NCI-H1694 (cell line): ENCODE data around the gene APOBEC3F.
A peak's percentile ranks its signal among the peaks of the same experiment; 100 is the strongest.
"Not testable (repeated sequence)": the region's sequence is repeated elsewhere in the genome, so short reads cannot be mapped to it uniquely, and the experiment has no call there.

Experiments used
- DNase-seq: peaks from one replicate; lab custom pipeline; 2025; lab: John Stamatoyannopoulos, UW

APOBEC3F gene

DNA sequence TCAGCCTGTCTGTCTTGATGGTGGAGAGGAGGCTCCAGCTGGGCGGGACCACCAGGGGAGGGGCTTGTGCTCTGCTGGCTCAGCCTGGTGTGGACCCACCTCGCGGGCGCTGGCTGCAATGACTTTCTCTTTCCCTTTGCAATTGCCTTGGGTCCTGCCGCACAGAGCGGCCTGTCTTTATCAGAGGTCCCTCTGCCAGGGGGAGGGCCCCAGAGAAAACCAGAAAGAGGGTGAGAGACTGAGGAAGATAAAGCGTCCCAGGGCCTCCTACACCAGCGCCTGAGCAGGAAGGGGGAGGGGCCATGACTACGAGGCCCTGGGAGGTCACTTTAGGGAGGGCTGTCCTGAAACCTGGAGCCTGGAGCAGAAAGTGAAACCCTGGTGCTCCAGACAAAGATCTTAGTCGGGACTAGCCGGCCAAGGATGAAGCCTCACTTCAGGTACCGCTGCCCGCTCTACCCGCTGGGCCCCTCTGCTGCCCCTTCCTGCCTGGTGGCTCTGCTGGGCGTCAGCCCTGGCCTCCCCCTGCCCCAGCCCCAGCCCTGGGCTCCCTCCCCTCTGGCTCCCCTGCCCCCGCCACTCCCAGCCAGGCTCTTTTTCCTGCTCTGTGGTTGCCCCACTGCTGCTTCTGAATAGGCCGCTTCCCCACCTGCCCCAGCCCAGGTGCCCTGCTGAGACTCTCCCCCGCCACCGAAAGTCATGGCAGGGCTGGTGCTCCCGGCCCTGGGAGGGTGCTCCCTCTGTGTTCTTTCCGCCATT is at the start of gene APOBEC3F:
Gene APOBEC3F (plus strand): TSS at position 327 of the 759 bp plus-strand sequence. CDS start 97 bp downstream, at position 424.
- peak; percentile 18 for DNase-seq

DNA sequence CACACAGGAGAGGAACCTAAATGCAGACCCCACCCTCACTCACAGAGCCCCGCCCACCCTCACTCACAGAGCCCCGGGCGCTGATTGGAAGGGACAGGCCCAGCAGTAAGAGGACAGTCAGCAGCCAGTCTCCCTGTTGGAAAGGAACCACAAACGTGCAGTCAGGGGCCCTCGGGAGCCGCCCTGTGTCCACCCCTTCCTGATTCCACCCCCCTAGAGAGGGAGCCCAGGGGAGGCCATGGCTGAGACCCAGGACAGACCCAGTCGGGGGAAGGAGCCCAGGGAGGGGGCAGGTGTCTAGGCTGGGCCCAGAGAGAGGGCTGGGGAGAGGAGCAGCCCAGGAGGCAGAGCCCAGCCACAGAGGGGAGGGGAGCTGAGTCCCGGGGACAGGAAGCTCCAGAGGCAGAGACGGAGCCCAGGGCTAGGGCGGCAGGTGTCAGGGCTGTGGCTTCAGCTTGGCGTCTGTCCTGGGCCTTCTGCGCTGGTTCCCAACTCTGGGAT is 47.7 kb upstream of the APOBEC3F start:
- DNase-seq, result peak; percentile 14

DNA sequence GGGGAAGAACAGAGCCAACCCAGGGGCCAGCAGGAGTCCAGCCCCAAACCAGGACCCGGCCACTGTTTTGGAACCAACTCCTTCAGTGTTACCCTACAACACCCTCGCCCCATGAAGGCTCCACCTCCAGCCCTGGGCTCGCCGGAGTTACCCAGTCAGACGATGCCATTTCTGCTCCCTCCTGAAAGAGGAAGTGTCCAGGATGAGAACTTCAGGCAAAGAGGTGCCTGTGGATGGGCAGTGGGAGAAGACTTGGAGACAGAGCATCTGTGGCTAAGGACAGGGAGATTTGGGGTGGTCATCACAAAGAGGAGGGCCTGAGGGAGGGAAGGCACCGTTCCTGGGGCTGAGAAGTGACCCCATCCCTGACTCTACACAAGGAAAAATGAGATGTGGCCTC is 44.6 kb upstream of the APOBEC3F start:
- DNase-seq, result no peak

DNA sequence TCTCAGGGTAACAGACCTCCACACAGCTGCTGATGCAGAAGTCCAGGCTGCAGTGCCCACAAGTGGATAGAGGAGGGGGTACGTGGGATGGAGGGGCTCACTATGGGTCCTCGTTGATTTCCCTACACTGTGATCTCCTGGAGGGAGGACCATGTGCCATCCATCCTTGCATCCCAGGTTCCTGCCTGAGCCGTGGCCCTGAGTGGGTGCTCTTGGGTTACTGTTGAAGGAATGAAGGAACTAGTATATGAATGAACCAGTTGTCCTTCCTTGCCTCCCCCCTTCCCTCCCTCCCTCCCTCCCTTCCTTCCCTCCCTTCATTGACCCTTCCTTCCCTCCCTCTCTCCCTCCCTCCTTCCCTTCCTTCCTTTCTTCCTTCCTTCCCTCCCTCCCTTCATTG is 43.1 kb upstream of the APOBEC3F start:
- no peak for DNase-seq

DNA sequence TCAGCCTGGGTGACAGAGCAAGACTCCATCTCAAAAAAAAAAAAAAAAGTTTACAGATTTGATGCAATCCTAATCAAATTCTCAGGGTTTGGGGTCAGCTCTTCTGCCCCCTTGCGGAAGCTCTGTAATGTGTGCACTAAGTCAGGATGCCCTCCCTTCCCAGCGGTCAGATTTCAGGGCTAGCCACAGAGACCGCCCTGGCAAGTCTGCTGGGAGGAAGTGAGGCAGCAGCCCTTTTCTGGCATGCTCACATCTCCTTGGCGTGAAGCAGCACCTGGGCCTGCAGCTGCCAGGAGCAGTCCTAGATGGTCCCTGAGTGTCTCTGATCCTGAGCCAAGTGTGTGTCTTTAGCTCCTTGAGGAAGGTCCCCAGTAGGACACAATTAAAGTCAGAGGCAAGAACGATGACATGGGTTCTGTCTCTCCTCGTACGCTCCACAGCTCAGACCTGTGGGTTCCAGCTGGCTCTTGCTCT is 37.5 kb upstream of the APOBEC3F start:
- peak; percentile 44 for DNase-seq

DNA sequence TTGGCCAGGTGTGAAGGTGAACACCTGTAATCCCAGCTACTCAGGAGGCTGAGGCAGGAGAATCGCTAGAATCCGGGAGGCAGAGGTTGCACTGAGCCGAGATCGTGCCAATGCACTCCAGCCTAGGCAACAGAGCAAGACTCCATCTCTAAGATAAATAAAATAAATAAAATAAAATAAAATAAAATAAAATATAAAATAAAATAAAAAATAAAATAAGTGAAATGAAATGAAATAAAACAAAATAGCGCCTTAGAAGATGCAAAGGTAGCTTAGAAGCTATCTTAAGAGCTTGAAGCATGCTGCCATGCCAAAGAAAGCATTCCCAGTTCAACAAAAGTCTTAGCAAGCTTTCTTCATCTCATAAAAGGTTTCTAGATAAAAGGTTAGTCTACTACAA is 33.5 kb upstream of the APOBEC3F start:
- DNase-seq, result no peak

DNA sequence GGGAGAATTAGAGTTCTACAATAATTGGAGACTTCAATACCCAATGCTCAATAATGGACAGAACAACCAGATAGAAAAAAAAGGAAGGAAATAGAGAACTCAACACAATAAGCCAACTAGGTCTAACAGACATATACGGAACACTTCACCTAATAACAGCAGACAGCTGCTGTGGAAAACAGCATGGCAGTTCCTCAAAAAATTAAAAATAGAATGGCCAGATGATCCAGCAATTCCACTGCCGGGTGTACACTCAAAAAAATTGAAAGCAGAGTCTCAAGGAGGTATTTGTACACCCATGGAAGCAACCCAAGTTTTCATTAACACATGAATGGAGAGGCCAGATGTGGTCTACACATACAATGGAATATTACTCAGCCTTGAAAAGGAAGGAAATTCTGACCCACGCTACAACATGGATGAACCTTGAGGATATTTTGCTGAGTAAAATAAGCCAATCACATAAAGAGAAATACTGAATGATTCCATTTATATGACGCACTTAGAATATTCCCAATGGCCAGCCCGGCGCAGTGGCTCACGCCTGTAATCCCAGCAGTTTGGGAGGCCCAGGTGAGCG is 32.3 kb upstream of the APOBEC3F start:
- not testable (repeated sequence) for DNase-seq

DNA sequence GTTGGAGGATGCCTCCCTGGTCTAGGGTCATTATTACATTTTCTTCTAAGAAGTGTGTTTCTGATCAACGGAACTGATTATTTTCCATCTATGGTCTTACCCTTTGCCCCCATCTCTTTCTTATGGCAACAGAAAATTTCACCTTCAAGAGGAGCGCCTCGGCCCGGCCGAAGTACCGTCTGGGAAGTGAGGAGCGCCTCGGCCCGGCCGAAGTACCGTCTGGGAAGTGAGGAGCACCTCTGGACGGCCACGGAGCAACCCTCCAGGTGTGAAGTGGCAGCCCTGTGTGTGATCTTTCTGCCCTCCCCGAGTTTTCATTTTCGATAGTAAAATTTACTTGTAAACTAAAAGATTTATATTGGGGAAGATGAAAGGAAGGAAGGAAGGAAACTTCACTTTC is 29.7 kb upstream of the APOBEC3F start:
- DNase-seq, result no peak

DNA sequence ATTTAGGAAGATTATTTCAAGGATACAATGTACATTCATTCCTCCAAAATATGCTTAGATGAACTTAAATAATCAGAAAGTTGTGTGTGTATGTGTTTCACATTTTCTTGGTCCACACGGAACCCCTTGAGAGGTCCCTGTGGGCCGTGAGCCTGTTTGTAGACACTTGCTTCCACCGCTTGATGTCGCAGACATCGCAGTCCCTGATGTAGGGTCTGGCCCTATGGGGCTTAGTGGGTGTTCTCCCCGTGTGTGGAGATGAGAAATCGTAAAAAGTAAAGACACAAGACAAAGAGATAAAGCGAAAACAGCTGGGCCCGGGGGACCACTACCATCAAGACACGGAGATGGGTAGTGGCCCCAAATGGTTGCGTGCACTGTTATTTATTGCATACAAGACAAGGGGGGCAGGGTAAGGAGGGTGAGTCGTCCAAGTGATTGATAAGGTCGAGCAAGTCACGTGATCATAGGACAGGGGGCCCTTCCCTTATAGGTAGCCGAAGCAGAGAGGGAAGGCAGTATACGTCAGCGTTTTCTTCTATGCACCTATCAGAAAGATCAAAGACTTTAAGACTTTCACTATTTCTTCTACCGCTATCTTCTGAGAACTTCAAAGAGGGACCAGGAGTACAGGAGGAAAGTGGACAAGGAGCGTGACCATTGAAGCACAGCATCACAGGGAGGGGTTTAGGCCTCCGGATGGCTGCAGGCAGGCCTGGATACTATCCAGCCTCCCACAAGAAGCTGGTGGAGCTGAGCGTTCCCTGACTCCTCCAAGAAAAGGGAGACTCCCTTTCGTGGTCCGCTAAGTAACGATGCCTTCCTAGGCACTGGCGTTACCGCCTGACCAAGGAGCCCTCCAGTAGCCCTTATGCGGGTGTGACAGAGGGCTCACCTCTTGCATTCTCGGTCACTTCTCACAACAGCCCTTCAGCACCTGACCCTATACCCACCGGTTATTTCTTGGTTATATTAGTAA is 27.8 kb upstream of the APOBEC3F start:
- DNase-seq, result no peak

DNA sequence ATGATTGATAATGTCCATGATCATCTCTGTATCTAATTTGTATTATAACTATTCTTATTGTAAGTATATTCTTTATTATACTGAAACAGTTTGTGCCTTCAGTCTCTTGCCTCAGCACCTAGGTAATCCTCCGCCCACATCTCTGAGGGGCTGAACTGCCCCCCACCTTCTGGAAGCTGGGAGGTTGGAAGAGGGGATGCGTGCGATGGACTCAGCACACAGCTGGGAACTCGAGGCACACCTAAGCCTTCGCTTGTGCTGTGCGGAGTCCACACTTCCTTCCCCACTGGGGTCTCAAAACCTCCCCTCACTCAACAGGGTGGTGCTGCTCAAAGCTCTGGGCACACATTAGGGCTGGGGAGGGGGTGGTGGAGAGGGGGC is 27.1 kb upstream of the APOBEC3F start:
- DNase-seq, result not testable (repeated sequence)

DNA sequence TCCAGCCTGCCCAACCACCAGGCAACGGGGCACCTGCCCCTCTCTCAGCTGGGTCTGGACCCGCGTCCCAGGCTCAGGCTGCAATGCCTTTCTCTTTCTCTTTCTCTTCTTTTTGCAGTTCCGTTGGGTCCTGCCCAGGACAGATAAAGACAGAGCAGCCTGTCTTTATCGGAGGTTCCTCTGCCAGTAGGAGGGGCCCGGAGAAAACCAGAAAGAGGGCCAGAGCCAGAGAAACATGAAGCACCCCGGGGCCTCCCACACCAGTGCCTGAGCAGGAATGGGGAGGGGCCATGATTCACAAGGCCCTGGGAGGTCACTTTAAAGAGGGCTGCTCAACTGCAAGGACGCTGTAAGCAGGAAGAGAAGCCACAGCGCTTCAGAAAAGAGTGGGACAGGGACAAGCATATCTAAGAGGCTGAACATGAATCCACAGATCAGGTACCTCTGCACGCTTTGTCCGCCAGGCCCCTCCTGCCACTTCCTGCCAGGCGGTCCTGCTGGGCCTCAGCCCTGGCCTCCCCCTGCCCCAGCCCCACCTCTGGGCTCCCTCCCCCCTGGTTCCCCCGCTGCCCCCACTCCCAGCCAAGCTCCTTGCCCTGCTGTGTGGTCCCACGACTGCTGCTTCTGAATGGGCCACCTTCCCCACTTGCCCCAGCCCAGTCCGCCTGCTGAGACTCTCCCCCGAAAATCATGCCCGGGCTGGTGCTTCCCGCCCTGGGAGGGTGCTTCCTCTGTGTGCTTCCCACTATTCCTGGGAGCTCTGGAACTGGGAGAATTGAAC is 26.5 kb upstream of the APOBEC3F start, which contains the start of gene APOBEC3C:
Gene APOBEC3C (plus strand): TSS at position 316 of the 781 bp plus-strand sequence. CDS start 106 bp downstream, at position 422.
- DNase-seq, result no peak

DNA sequence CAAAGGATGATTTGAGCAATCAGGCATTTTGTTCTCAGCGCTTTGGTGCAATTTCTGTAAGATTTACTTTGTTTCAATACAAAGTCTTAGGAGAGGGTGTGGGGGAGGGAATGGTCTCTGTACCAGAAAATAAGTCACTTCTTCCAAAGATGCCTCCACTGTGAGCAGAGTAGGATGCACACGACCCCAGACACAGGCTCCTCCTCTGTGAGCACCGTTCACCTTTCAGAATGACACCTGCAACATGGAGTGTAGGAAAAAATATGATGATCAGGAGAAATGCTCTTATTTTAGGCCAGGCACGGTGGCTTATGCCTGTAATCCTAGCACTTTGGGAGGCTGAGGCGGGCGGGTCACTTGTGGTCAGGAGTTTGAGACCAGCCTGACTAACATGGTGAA is 25.9 kb upstream of the APOBEC3F start:
- DNase-seq, result not testable (repeated sequence)

DNA sequence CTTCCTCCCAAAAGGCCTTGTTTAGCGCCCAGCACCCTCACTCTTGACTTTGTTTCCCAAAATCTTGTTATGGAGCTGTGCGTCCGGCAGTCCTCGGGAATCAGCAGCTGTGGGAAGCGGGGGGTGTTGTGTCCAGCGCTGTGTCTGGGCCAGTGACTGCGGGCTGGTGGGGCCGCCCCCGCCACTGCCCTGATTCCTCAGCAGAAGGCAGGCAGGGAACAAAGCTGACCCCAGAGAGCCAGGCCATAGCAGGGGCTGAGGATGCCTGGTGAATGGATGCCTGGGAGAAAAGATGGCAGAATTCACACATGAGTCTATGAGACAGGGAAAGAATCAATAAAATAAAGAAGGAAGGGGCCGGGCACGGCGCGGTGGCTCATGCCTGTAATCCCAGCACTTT is 24.1 kb upstream of the APOBEC3F start:
- no peak for DNase-seq

DNA sequence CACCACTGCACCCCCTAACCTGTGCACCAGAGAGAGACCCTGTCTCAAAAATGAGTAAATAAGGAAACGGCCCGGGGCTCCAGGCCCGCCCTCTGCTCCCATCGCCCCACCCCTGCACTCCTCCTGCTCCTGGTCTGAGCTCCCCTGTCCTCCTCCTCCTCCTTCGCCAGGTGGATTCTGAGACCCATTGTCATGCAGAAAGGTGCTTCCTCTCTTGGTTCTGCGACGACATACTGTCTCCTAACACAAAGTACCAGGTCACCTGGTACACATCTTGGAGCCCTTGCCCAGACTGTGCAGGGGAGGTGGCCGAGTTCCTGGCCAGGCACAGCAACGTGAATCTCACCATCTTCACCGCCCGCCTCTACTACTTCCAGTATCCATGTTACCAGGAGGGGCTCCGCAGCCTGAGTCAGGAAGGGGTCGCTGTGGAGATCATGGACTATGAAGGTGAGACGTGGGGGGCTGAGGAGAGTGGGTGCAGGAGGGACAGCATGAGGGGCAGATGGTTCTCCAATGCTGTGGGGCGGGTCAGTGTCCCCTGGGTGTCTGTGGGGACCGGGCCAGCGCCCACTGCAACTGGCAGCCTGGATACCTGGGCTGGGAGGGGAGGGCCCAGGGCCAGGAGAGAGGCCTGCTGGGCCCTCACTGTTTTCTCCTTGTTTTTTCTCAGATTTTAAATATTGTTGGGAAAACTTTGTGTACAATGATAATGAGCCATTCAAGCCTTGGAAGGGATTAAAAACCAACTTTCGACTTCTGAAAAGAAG is 22.9 kb upstream of the APOBEC3F start:
- no peak for DNase-seq

DNA sequence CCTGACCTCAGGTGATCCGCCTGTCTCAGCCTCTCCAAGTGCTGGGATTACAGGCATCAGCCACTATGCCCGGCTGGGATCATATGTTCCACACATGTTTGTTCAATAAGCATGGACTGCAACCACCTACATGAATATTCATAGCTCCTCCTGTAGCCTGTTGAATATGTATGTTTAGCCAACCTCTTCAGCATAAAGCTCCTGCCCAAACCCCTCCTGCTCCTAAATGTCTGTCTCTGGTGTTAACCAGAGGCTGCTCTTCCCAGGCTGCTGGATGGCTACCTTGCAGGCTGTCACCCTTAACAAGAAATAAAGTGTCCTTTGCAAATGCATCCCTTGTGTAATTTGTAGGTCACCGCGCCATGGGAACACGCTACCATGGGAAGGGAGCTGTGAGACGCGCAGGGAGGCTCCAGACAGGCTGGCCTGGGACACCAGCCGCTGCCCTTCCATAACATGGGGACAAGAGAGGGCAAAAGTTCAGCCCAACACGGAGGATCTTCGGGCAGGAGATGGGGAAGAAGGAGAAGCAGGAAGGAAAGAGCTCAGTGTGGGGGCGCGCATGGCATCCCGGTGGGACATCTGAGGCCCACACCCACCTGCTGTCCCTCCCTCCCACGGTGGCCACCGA is 20.5 kb upstream of the APOBEC3F start:
- not testable (repeated sequence) for DNase-seq

DNA sequence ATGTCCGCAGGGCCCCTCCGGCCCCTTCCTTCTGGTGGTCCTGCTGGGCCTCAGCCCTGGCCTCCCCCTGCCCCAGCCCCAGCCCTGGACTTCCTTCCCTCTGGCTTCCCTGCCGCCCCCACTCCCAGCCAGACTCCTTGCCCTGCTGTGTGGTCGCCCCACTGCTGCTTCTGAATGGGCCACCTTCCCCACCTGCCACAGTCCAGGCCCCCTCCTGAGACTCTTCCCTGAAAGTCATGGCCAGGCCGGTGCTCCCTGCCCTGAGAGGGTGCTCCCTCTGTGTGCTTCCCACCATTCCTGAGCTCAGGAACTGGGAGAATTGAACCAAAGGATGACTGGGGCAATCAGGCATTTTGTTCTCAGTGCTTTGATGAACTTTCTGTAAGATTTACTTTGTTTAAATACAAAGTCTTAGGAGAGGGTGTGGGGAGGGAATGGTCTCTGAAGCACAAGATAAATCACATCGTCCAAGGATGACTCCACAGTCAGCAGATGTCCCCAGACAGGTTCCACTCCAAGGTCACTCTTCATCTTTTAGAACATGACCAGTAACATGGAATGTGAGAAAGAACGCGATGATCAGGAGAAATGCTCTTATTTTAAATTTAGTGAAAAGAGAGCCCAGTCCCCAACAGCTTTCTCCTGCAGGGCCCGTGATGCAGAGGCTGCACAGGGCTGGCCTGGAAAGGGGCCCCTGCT is 19.0 kb upstream of the APOBEC3F start:
- DNase-seq, result no peak

DNA sequence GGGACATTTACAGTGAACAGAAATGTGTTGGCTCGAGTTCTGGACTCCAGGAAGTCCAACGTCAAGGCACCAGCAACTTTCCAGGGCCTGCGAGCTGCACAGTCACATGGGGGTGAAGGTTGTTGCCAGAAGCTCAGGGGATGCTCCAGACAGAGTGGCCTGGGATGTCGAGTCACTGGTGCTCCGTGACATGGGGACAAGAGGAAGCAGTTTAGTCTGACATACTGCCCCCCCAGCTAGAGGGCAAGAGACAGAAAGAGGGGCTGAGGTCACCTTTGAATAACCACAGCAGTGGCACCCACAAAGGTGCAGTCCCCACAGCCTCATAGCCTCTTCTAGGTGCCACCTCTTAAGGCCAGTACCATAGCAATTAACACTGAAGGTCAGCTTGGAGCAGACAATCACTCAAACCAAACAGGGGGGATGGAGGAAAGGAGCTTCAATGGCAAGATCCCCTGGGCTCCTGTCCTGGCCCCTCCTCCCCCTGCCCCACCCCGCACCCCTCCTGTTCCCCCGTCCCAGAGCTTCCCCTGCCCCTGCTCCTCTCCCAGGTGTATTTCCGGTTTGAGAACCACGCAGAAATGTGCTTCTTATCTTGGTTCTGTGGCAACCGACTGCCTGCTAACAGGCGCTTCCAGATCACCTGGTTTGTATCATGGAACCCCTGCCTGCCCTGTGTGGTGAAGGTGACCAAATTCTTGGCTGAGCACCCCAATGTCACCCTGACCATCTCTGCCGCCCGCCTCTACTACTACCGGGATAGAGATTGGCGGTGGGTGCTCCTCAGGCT is 15.9 kb upstream of the APOBEC3F start:
- DNase-seq, result no peak

DNA sequence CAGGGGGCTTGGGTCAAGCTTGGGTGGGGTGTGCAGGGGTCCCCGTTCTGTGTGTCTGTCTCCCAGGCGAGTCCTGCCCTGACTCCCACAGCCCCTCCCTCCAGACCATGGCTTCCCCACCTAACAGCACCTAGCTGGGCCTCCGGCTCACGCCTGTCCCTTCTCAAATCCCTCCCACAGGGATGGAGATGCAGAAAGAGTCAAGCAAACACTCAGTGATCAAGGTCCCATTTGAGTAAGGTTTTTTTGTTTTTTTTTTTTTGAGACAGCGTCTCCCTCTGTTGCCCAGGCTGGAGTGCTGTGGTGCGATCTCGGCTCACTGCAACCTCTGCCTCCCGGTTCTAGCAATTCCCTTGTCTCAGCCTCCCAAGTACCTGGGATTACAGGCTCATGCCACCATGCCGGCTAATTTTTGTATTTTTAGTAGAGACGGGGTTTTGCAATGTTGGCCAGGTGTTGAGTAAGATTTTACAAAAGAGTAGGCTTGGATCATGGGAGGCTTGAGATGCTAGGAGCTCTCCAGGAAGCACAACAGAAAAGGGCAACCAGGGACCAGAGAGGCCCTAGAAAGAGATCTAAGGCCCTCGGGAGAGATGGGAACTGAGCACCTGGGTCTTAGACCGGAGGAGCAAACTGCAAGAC is 14.0 kb upstream of the APOBEC3F start:
- no peak for DNase-seq
